K562 (cell line): Measurements from ENCODE around the gene PABPC1L. TPM values are rescaled to one million over a fixed set of nuclear protein-coding genes. Genes with fewer than 3 reads are reported as not detected.

Source experiments
- ATAC-seq: fragments of 200-7000 bp; cut with Tn5 transposase; 3 replicates; pipeline ENCODE4 v1.9.1; 2020; ENCODE audit warnings: moderate library complexity
- BruUV-seq: library from RNA; stranded (reverse); fragments of 400-500 nt; replicated peaks from 2 replicates; lab custom pipeline; 2021; lab: Mats Ljungman, UMichigan
- CTCF ChIA-PET: fragments of 300-600 bp; formaldehyde crosslinking; extraction: SDS; loops from one replicate; lab custom pipeline; 2021; ENCODE audit warnings: low intra/inter-chr PET ratio; lab: Yijun Ruan, JAX
- POLR2A ChIA-PET: fragments of 300-600, 350-650 bp; sonication (Branson Sonifier 250); formaldehyde crosslinking; extraction: SDS; loops from one replicate; lab custom pipeline; 2021; ENCODE audit warnings: antibody characterized with exemption, inconsistent platforms; lab: Yijun Ruan, JAX
- DNase-seq, 4 experiments: peaks; one replicate each; pipeline versions ENCODE4 v3.0.0 to v3.0.0-alpha.2; 2011 to 2018; ENCODE audit warnings: low spot score in 3 of 4, mixed read lengths in 3 of 4; ENCODE audit errors: extremely low read depth in 1 of 4
- FAIRE-seq: peaks from 2 replicates; lab custom pipeline; 2011; peaks lifted over from hg19 to GRCh38; lab: Jason Lieb, UNC
- H2AFZ ChIP-seq: 2 replicates; pipeline ENCODE4 v1.6.0; 2011; ENCODE audit warnings: low read depth, low read length, control low read depth, inconsistent platforms
- H3K27ac ChIP-seq: fragments of 200-600 bp; 3 replicates; pipeline ENCODE4 v1.8.0; 2011; ENCODE audit warnings: low read depth, mild to moderate bottlenecking, control low read depth, inconsistent platforms, low read length, moderate library complexity, mixed read lengths; ENCODE audit errors: extremely low read depth
- H3K27me3 ChIP-seq, 2 experiments: fragments of 300-600 bp in 1 of 2; 2 replicates in 1 of 2; 3 replicates in 1 of 2; pipeline versions ENCODE4 v1.6.0 to v1.8.0; 2011; ENCODE audit warnings: inconsistent platforms in 2 of 2, low read length in 2 of 2, mild to moderate bottlenecking in 1 of 2, mixed read lengths in 1 of 2, moderate library complexity in 1 of 2; ENCODE audit not compliant: control insufficient read depth in 2 of 2, insufficient read depth in 2 of 2
- H3K36me3 ChIP-seq: fragments of 300-600 bp; 3 replicates; pipeline ENCODE4 v1.8.0; 2011; ENCODE audit warnings: mild to moderate bottlenecking, low read length, inconsistent platforms; ENCODE audit not compliant: control insufficient read depth, insufficient read depth
- H3K4me1 ChIP-seq, 2 experiments: fragments of 200-600 bp in 1 of 2; replicated peaks in 1 of 2; 2 replicates in 1 of 2; 3 replicates in 1 of 2; pipeline versions ENCODE4 v1.5.1 to v1.8.0; 2011; ENCODE audit warnings: inconsistent platforms in 2 of 2, low read length in 2 of 2, mild to moderate bottlenecking in 1 of 2, mixed read lengths in 1 of 2, moderate library complexity in 1 of 2; ENCODE audit not compliant: control insufficient read depth in 2 of 2, insufficient read depth in 2 of 2
- H3K4me2 ChIP-seq: 2 replicates; pipeline ENCODE4 v1.6.1; 2011; ENCODE audit warnings: low read length, control low read depth, inconsistent platforms, mixed read lengths; ENCODE audit not compliant: insufficient read depth
- H3K4me3 ChIP-seq: fragments of 200-600 bp; sonication (generic), shearing (Covaris generic); 2 replicates; pipeline ENCODE4 v1.5.1; 2016; ENCODE audit warnings: control low read depth, inconsistent platforms
- H3K79me2 ChIP-seq: fragments of 200-600 bp; 3 replicates; pipeline ENCODE4 v1.8.0; 2011; ENCODE audit warnings: low read length, inconsistent platforms; ENCODE audit not compliant: control insufficient read depth, insufficient read depth
- H3K9ac ChIP-seq, 2 experiments: 2 replicates each; pipeline versions ENCODE4 v1.6.0 to v1.6.1; 2011; ENCODE audit warnings: low read depth in 2 of 2, low read length in 2 of 2, control low read depth in 1 of 2, inconsistent platforms in 1 of 2, mild to moderate bottlenecking in 1 of 2, mixed read lengths in 1 of 2; ENCODE audit not compliant: insufficient read depth in 1 of 2
- H3K9me1 ChIP-seq: one replicate; pipeline ENCODE4 v1.6.0; 2011; ENCODE audit warnings: inconsistent platforms, mild to moderate bottlenecking, low read length, moderate library complexity; ENCODE audit not compliant: control insufficient read depth, insufficient read depth
- H3K9me3 ChIP-seq: replicated peaks from 2 replicates; pipeline ENCODE4 v1.5.1; 2011; ENCODE audit warnings: low read depth, low read length, inconsistent platforms; ENCODE audit not compliant: control insufficient read depth, insufficient read depth
- H4K20me1 ChIP-seq: replicated peaks from 2 replicates; pipeline ENCODE4 v1.6.1; 2011; ENCODE audit warnings: low read length, inconsistent platforms, mixed read lengths; ENCODE audit not compliant: control insufficient read depth, insufficient read depth
- KDM1A ChIP-seq, 2 experiments: fragments of 450-650 bp; IDR thresholded peaks; 2 replicates each; pipeline ENCODE4 v1.6.1; 2016; ENCODE audit warnings: mild to moderate bottlenecking in 2 of 2
- MECOM ChIP-seq: fragments of 250-450 bp; sonication (Bioruptor Pico); IDR thresholded peaks from 2 replicates; pipeline ENCODE4 v1.8.0; 2022; ENCODE audit warnings: inconsistent platforms
- ZNF263 ChIP-seq: sonication (generic); formaldehyde crosslinking; IDR thresholded peaks from 2 replicates; pipeline ENCODE4 v1.8.0; 2022; ENCODE audit warnings: mild to moderate bottlenecking, missing genetic modification reagents, borderline replicate concordance
- WGBS: fragments of 100-300 bp; shearing (Covaris generic); methylation state at CpG from one replicate; pipeline ENCODE4 v1.1.6; 2016; ENCODE audit warnings: low coverage, mixed read lengths; ENCODE audit not compliant: insufficient coverage; ENCODE audit errors: missing lambda C conversion rate; 5-methylcytosine and 5-hydroxymethylcytosine counted together
- in situ Hi-C: fragments of 300-500 bp; cut with MboI; formaldehyde crosslinking; loops from 4 replicates; pipeline ENCODE4 v1.15.0; 2018; ENCODE audit warnings: inconsistent platforms, mixed read lengths
- intact Hi-C: fragments of 100-400 bp; cut with micrococcal nuclease; formaldehyde crosslinking; loops from 2 replicates; pipeline ENCODE4 v1.14.2; 2022
- polyA plus RNA-seq, 8 experiments: library from polyadenylated mRNA; depleted of rRNA in 4 of 8; stranded (reverse) in 5 of 8; unstranded in 3 of 8; fragments of >200 nt; fragmentation: Nextera tagmentation in 2 of 8; fragmentation: Illumina TruSeq in 1 of 8; extraction: Ambion mirVana in 2 of 8; extraction: Trizol in 1 of 8; gene quantifications; 2 replicates each; pipeline versions ENCODE4 v1.2.1 to v1.2.3, GENCODE V29; 2011 to 2014; ENCODE audit warnings: inconsistent platforms in 1 of 8, missing spikeins in 1 of 8
- total RNA-seq, 7 experiments: library from RNA; depleted of rRNA in 6 of 7; stranded (reverse); fragments of >200 nt in 6 of 7; fragmentation: Illumina TruSeq in 2 of 7; extraction: Trizol in 2 of 7; gene quantifications; 2 replicates each; pipeline versions ENCODE4 v1.2.1 to v1.2.3, GENCODE V29; 2011 to 2021; ENCODE audit warnings: low replicate concordance in 1 of 7
- TF ChIP-seq, protein P1 (sequence below): fragments of 250-450 bp; sonication (Bioruptor Pico); IDR thresholded peaks from 2 replicates; pipeline ENCODE4 v1.5.0; 2021

The PABPC1L gene
- total and polyA plus RNA-seq, 9 of the 15 experiments (the other 6 are each of a cell fraction or from before 2014, with no cell fraction given) = 6.0 to 90.3 (median 15.8) TPM

DNA sequence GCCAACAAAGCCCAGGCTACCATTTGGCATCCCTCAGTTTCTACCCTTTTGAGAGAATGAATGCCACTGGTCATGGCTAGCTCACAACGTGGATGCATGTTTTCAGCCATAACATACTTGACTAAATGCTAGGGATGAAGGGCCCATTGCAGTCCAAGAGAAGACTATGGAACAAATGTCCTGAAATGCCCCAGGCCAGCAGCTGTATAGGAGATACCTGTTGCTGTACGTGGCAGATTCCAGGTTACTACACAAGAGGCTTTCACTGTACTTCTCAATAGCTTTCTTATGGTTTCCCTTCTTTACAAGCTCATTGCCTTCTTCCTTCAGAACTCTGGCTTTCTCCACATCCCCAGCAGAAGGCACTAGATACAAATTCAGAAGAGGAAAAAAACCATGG, 38.7 kb downstream of the PABPC1L start:
- in situ Hi-C loops (no loop called here), intact Hi-C loops (no loop called here)
- no peak overlapping the region for H3K9ac ChIP-seq
- no TSS peak for BruUV-seq
- 0 out of 2 replicates have a peak, but pooled peaks cover under 1% of the 10 kb centered on the region for H4K20me1 ChIP-seq
- DNase-seq (no peak), FAIRE-seq (no peak), ATAC-seq (no peak)
- ChIA-PET POLR2A (interaction anchor here (0.6 to 4.5 kb wide), 5 partner anchors 10 to 658 kb away, joined by 3 to 21 read pairs (median 6); partner anchors contain the start of genes STK4 and TOMM34), CTCF (no interaction called here)
- no peak overlapping the region for H3K4me2 ChIP-seq
- H3K4me1 ChIP-seq = no peaks in the 10 kb centered on the region
- H3K9me3 ChIP-seq = no peaks in the 10 kb centered on the region
- H3K36me3 ChIP-seq = peaks cover 99% of the 10 kb centered on the region
- no peaks in the 10 kb centered on the region for H3K27me3 ChIP-seq
- no peak overlapping the region for H3K27ac ChIP-seq
- no peaks in the 10 kb centered on the region for H3K9me1 ChIP-seq
- H3K4me3 ChIP-seq = no peak overlapping the region
- H2AFZ ChIP-seq = no peak overlapping the region
- no peaks in the 10 kb centered on the region for H3K79me2 ChIP-seq
- TF ChIP-seq ZNF263 (CRISPR knock-in tag) = no peak
- TF ChIP-seq, protein P1, sequence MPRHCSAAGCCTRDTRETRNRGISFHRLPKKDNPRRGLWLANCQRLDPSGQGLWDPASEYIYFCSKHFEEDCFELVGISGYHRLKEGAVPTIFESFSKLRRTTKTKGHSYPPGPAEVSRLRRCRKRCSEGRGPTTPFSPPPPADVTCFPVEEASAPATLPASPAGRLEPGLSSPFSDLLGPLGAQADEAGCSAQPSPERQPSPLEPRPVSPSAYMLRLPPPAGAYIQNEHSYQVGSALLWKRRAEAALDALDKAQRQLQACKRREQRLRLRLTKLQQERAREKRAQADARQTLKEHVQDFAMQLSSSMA (CRISPR knock-in tag) = no peak
- 76% methylated on average over 2 of the region's 2 CpGs for WGBS

DNA sequence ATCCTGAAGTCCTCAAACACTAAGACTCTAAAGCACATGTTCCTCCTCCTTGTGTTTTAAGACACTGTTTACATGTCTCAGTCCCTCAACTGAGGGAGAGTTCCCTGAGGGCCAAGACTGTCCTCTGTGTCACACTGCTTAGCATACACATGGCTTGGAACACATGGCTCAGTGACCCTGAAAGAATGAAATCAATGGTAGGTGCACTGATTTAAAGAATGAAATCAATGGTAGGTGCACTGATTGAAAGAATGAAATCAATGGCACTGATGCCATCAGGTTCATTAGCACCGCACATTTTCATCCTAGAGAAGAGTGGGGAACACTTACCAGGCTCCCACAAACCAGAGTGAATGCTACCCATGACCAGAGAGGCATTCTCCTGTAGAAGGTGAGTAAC, 40.5 kb downstream of the PABPC1L start:
- Histone ChIP-seq H3K27ac (no peak overlapping the region), H3K9me3 (no peaks in the 10 kb centered on the region), H3K27me3 (no peaks in the 10 kb centered on the region), H3K36me3 (peaks cover 99% of the 10 kb centered on the region), H2AFZ (no peak overlapping the region), H3K4me3 (no peak overlapping the region), H3K4me1 (no peaks in the 10 kb centered on the region)
- ATAC-seq = no peak
- WGBS = 73% methylated on average over 1 of the region's 1 CpG
- no peak for FAIRE-seq
- in situ Hi-C loops = no loop called here
- DNase-seq = no peak
- POLR2A ChIA-PET = interaction anchor here (0.6 to 4.5 kb wide), 8 partner anchors 8 to 28 kb away, joined by 3 to 36 read pairs (median 6); partner anchors contain the start of gene STK4
- TF ChIP-seq KDM1A (IDR thresholded peaks at IDR 0.05) = peak; percentile 55 to 58; a peak in 2 of 4 replicates
- TF ChIP-seq MECOM (CRISPR knock-in tag) = no peak
- TF ChIP-seq, all 486 proteins: peak for 1
- intact Hi-C loops = no loop called here
- CTCF ChIA-PET = interaction anchor here (0.7 kb wide), 1 partner anchor 16 kb away, joined by 4 read pairs; the partner anchor contains the start of gene STK4
- Histone ChIP-seq H3K9me1 (no peaks in the 10 kb centered on the region), H4K20me1 (no peaks in the 10 kb centered on the region), H3K9ac (no peak overlapping the region), H3K79me2 (peaks cover under 1% of the 10 kb centered on the region; the same call in 1 of the 3 replicates), H3K4me2 (no peak overlapping the region)
- no TSS peak for BruUV-seq
